ENCODE data around the gene PCSK6.

GRCh38 chr15:101407439-101407838 lies 82.1 kb downstream of the PCSK6 start:
- TF ChIP-seq CTCF (IDR thresholded peaks at IDR 0.05), result no peak
- TF ChIP-seq POLR2A (IDR thresholded peaks at IDR 0.05), result no peak
- TF ChIP-seq EP300 (IDR thresholded peaks at IDR 0.05), result no peak
